Naive thymus-derived CD4-positive, alpha-beta T cell (primary cell): ENCODE measurements around the gene MED25. TPM values are rescaled to one million over a fixed set of nuclear protein-coding genes. Genes with fewer than 3 reads are reported as not detected.
A peak's percentile ranks its signal among the peaks of the same experiment; 100 is the strongest.

Experiments
- ATAC-seq: fragments of 150-1000 bp; cut with Tn5 transposase; 2 replicates; pipeline ENCODE4 v1.10.0; 2021; ENCODE audit warnings: mild to moderate bottlenecking, moderate library complexity
- CTCF ChIA-PET: fragments of 350-600 bp; sonication (Branson Sonifier 250); formaldehyde crosslinking; loops from one replicate; lab custom pipeline; 2021; ENCODE audit warnings: antibody characterized with exemption; lab: Charles Lee
- POLR2A ChIA-PET: fragments of 350-600 bp; sonication (Branson Sonifier 250); formaldehyde crosslinking; loops from one replicate; lab custom pipeline; 2021; ENCODE audit warnings: antibody characterized with exemption, inconsistent platforms; lab: Charles Lee
- DNase-seq, 9 donors: peaks; one replicate each; pipeline versions ENCODE4 v3.0.0 to v3.0.0-alpha.2; 2020 to 2022; ENCODE audit warnings: mixed read lengths in 1 of 9
- H3K27ac ChIP-seq: one replicate; pipeline ENCODE4 v1.7.0; 2013; ENCODE audit warnings: mild to moderate bottlenecking, low read depth, low read length, moderate library complexity
- H3K27me3 ChIP-seq, 2 donors: one replicate each; pipeline ENCODE4 v1.7.0; 2013; ENCODE audit warnings: low read length in 2 of 2, mild to moderate bottlenecking in 2 of 2, moderate library complexity in 2 of 2; ENCODE audit not compliant: control insufficient read depth in 2 of 2, insufficient read depth in 2 of 2
- H3K36me3 ChIP-seq, 3 experiments: 1 replicate in 2 of 3; 2 replicates in 1 of 3; pipeline ENCODE4 v1.7.0; 2013; ENCODE audit warnings: low read length in 3 of 3, mild to moderate bottlenecking in 3 of 3, moderate library complexity in 1 of 3; ENCODE audit not compliant: insufficient read depth in 3 of 3, control insufficient read depth in 2 of 3
- H3K4me1 ChIP-seq, 2 donors: one replicate each; pipeline ENCODE4 v1.7.0; 2013; ENCODE audit warnings: low read length in 2 of 2, mild to moderate bottlenecking in 2 of 2, moderate library complexity in 1 of 2; ENCODE audit not compliant: control insufficient read depth in 2 of 2, insufficient read depth in 2 of 2
- H3K4me3 ChIP-seq: 2 replicates; pipeline ENCODE4 v1.7.0; 2013; ENCODE audit warnings: mild to moderate bottlenecking, low read length
- H3K9me3 ChIP-seq, 3 experiments: 1 replicate in 2 of 3; 2 replicates in 1 of 3; pipeline ENCODE4 v1.7.0; 2013; ENCODE audit warnings: low read length in 3 of 3; ENCODE audit not compliant: control insufficient read depth in 2 of 3
- H3K27ac Mint-ChIP-seq, 9 donors: one replicate each; pipeline ENCODE4 v1.8.0; 2020 to 2022; ENCODE audit warnings: mixed read lengths in 9 of 9, mild to moderate bottlenecking in 8 of 9, moderate library complexity in 5 of 9, inconsistent platforms in 2 of 9
- H3K27me3 Mint-ChIP-seq, 5 donors: one replicate each; pipeline ENCODE4 v1.8.0; 2021 to 2022; ENCODE audit warnings: mixed read lengths in 5 of 5, mild to moderate bottlenecking in 1 of 5
- H3K36me3 Mint-ChIP-seq, 5 donors: one replicate each; pipeline ENCODE4 v1.8.0; 2020 to 2022; ENCODE audit warnings: mixed read lengths in 5 of 5, mild to moderate bottlenecking in 3 of 5, inconsistent platforms in 1 of 5
- H3K4me1 Mint-ChIP-seq, 7 donors: one replicate each; pipeline ENCODE4 v1.8.0; 2020 to 2022; ENCODE audit warnings: mixed read lengths in 7 of 7, mild to moderate bottlenecking in 3 of 7, inconsistent platforms in 1 of 7
- H3K4me3 Mint-ChIP-seq, 10 donors: one replicate each; pipeline ENCODE4 v1.8.0; 2020 to 2022; ENCODE audit warnings: mild to moderate bottlenecking in 10 of 10, mixed read lengths in 10 of 10, moderate library complexity in 6 of 10, inconsistent platforms in 2 of 10
- H3K9me3 Mint-ChIP-seq, 11 donors: one replicate each; pipeline ENCODE4 v1.8.0; 2020 to 2022; ENCODE audit warnings: mixed read lengths in 11 of 11, mild to moderate bottlenecking in 4 of 11, inconsistent platforms in 1 of 11, moderate library complexity in 1 of 11
- intact Hi-C, 2 donors: fragments of 100-400 bp; cut with micrococcal nuclease; formaldehyde crosslinking; loops; one replicate each; pipeline ENCODE4 v1.15.1; 2023
- polyA plus RNA-seq, 2 donors: library from polyadenylated mRNA; unstranded; fragments of 300-500 nt; fragmentation: Illumina TruSeq; gene quantifications; one replicate each; pipeline ENCODE4 v1.2.3, GENCODE V29; 2021
- total RNA-seq, 6 experiments: library from RNA in 5 of 6; stranded (reverse) in 5 of 6; gene quantifications; 1 replicate in 5 of 6; 2 replicates in 1 of 6; pipeline ENCODE4 v1.2.3 and lab custom pipeline; 2021 to 2026

MED25 gene
- total and polyA plus RNA-seq, 7 experiments from 2014 or later = 10.8 to 75.2 (median 39.9) TPM

DNA sequence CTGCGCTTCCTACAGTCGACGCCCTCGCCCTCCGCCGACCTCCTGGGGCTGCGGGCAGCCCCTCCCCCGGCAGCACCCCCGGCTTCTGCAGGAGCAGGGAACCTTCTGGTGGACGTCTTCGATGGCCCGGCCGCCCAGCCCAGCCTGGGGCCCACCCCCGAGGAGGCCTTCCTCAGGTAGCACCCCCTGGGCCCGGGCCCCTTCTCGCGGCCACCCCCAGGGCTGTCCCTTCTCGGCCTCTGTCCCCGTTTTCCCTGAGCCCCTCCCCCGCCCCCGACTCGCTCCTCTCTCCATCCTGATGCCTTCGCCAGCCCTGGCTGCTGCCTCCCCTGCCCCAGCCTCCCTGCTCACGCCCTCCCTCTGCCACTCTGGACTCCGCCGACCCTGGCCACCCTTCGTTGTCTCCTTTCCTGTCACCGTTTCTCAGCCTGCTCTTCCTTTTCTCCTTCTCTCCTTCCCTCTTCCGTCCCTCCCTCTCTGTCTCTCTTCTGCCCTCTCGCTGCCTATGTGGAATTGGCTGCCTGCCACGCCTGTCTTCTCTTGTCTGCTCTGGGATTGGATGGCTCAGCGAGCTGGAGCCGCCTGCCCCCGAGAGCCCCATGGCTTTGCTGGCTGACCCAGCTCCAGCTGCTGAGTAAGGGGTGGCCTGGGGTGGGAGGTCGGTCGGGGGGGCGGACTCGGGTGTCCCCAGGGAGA lies 16.0 kb upstream of the MED25 start:
- peak overlapping the region in 1 of 9 donors; percentile 14 for H3K27ac Mint-ChIP-seq
- Histone ChIP-seq H3K9me3 (no peaks in the 10 kb centered on the region), H3K27ac (no peak overlapping the region), H3K27me3 (no peaks in the 10 kb centered on the region), H3K4me3 (no peak overlapping the region), H3K36me3 (peaks cover 0 to 66% (median 8%) of the 10 kb centered on the region in 3 experiments), H3K4me1 (no peaks in the 10 kb centered on the region)
- no peaks in the 10 kb centered on the region for H3K9me3 Mint-ChIP-seq
- no peak overlapping the region for H3K4me3 Mint-ChIP-seq
- ChIA-PET POLR2A (no interaction called here), CTCF (no interaction called here)
- ATAC-seq (no peak), DNase-seq (no peak)
- peaks cover 0 to 26% (median 12%) of the 10 kb centered on the region in 5 donors for H3K36me3 Mint-ChIP-seq
- intact Hi-C loops = no loop called here
- no peaks in the 10 kb centered on the region for H3K27me3 Mint-ChIP-seq
- peaks cover 0 to 7% (median 0%) of the 10 kb centered on the region in 7 donors for H3K4me1 Mint-ChIP-seq

- H3K27me3 ChIP-seq = no peaks in the 10 kb centered on the region
- Mint-ChIP-seq H3K36me3 (peaks cover 0 to 26% (median 12%) of the 10 kb centered on the region in 5 donors), H3K27ac (peak overlapping the region in 3 of 9 donors; percentile 3 to 18 (median 5)), H3K4me3 (no peak overlapping the region), H3K9me3 (no peaks in the 10 kb centered on the region), H3K4me1 (peaks cover 0 to 8% (median 3%) of the 10 kb centered on the region in 7 donors), H3K27me3 (no peaks in the 10 kb centered on the region)
- H3K9me3 ChIP-seq = no peaks in the 10 kb centered on the region
- intact Hi-C loops = no loop called here
- H3K4me3 ChIP-seq = no peak overlapping the region
- DNase-seq (no peak), ATAC-seq (no peak)
- no peaks in the 10 kb centered on the region for H3K4me1 ChIP-seq
- POLR2A ChIA-PET = no interaction called here
- H3K36me3 ChIP-seq = peaks cover 0 to 61% (median 8%) of the 10 kb centered on the region in 3 experiments
- CTCF ChIA-PET = no interaction called here
- no peak overlapping the region for H3K27ac ChIP-seq
These were observed 15.1 kb upstream of the MED25 start for GRCh38 chr19:49802836-49803528.

DNA sequence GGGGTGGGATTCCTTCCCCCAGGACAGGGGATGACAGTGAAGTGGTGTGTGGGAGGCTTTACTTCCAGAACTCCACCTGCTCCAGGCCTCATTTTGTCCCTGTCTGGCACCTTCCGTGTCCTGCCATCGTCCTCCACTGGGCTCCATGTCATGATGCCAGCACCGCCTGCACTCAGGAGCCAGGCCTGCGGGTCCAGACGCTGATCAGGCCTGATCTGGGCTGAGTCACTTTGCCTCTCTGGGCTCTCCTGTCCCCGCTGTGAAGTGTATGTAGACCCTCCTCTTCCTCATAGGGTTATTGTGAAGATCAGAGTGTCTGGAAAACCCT lies 14.6 kb upstream of the MED25 start:
- Mint-ChIP-seq H3K27ac (peak overlapping the region in 3 of 9 donors; percentile 18 to 53 (median 46)), H3K4me1 (peaks cover 0 to 11% (median 4%) of the 10 kb centered on the region in 7 donors), H3K4me3 (no peak overlapping the region), H3K9me3 (no peaks in the 10 kb centered on the region), H3K36me3 (peaks cover 0 to 26% (median 12%) of the 10 kb centered on the region in 5 donors), H3K27me3 (no peaks in the 10 kb centered on the region)
- Histone ChIP-seq H3K27ac (no peak overlapping the region), H3K4me3 (no peak overlapping the region), H3K9me3 (no peaks in the 10 kb centered on the region), H3K4me1 (no peaks in the 10 kb centered on the region), H3K36me3 (peaks cover 0 to 56% (median 8%) of the 10 kb centered on the region in 3 experiments), H3K27me3 (no peaks in the 10 kb centered on the region)
- intact Hi-C loops = no loop called here
- no peak for ATAC-seq
- ChIA-PET POLR2A (no interaction called here), CTCF (no interaction called here)
- DNase-seq = no peak

DNA sequence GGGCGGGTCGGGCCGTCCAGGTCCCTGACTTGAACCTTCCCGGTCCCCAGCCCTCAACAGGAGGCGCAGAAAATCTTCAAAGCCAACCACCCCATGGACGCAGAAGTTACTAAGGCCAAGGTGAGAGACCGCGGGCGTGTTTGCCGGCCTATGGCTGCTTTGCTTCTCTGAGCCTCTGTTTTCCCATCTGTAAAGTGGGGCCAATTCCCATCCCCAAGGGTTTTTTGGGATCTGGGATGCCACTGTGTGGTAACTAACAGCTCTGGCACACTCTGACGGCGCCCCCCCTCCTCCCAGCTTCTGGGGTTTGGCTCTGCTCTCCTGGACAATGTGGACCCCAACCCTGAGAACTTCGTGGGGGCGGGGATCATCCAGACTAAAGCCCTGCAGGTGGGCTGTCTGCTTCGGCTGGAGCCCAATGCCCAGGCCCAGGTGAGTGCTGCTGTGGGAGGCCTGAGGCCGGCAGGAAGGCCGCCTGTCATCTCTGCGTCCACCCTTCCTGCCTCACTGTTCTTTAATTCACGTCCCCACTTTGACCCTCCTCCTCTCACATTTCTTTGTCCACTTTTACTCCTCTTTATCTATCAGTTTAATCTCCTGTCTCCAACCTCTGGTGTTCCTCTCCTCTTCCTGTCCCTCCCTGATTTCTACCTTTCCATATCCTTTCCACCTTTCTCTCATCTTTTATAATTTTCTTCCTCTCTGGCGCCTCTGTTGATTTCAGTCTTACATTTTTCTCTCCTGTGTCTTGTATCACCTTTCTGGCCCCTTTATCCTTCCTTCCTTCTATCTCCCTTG lies 12.1 kb upstream of the MED25 start:
- peaks cover 0 to 31% (median 2%) of the 10 kb centered on the region in 3 experiments for H3K36me3 ChIP-seq
- peak overlapping the region; percentile 14 to 87 (median 61) for H3K27ac Mint-ChIP-seq
- ChIA-PET CTCF (no interaction called here), POLR2A (no interaction called here)
- H3K4me1 ChIP-seq = peaks cover 5 to 8% of the 10 kb centered on the region in 2 donors
- intact Hi-C loops = no loop called here
- H3K36me3 Mint-ChIP-seq = peaks cover 0 to 17% (median 10%) of the 10 kb centered on the region in 5 donors
- H3K4me3 ChIP-seq = no peak overlapping the region
- DNase-seq (no peak), ATAC-seq (no peak)
- H3K9me3 Mint-ChIP-seq = no peaks in the 10 kb centered on the region
- peak overlapping the region in 2 of 10 donors; percentile 3 to 29 for H3K4me3 Mint-ChIP-seq
- no peaks in the 10 kb centered on the region for H3K9me3 ChIP-seq
- H3K4me1 Mint-ChIP-seq = peaks cover 8 to 23% (median 15%) of the 10 kb centered on the region in 7 donors
- no peaks in the 10 kb centered on the region for H3K27me3 ChIP-seq
- peak overlapping the region; percentile 35 for H3K27ac ChIP-seq
- H3K27me3 Mint-ChIP-seq = no peaks in the 10 kb centered on the region

GRCh38 chr19:49806620-49806959 lies 11.5 kb upstream of the MED25 start:
- ATAC-seq (no peak), DNase-seq (no peak)
- Histone ChIP-seq H3K36me3 (peaks cover 0 to 27% (median 0%) of the 10 kb centered on the region in 3 experiments), H3K4me1 (peaks cover 5 to 8% of the 10 kb centered on the region in 2 donors), H3K4me3 (no peak overlapping the region), H3K27me3 (no peaks in the 10 kb centered on the region), H3K9me3 (no peaks in the 10 kb centered on the region), H3K27ac (peak overlapping the region; percentile 35)
- peaks cover 8 to 23% (median 15%) of the 10 kb centered on the region in 7 donors for H3K4me1 Mint-ChIP-seq
- H3K27ac Mint-ChIP-seq = peak overlapping the region in 7 of 9 donors; percentile 14 to 87 (median 52)
- no peaks in the 10 kb centered on the region for H3K9me3 Mint-ChIP-seq
- ChIA-PET CTCF (interaction anchor here (0.5 kb wide), 1 partner anchor 303 kb away, joined by 3 read pairs; no protein-coding TSS in a partner anchor), POLR2A (interaction anchor here (1.2 kb wide), 1 partner anchor 39 kb away, joined by 3 read pairs; the partner anchor contains the start of gene AP2A1)
- no peaks in the 10 kb centered on the region for H3K27me3 Mint-ChIP-seq
- H3K36me3 Mint-ChIP-seq = peaks cover 0 to 15% (median 10%) of the 10 kb centered on the region in 5 donors
- H3K4me3 Mint-ChIP-seq = peak overlapping the region in 1 of 10 donors; percentile 3
- intact Hi-C loops = no loop called here
